ENCODE measurements around the gene ANTKMT. TPM values are rescaled to one million over a fixed set of nuclear protein-coding genes. Genes with fewer than 3 reads are reported as not detected.
A peak's percentile ranks its signal among the peaks of the same experiment; 100 is the strongest.

ANTKMT gene
- total and polyA plus RNA-seq, 7 experiments from 2014 or later: 11.9 to 26.8 (median 14.7) TPM

DNA sequence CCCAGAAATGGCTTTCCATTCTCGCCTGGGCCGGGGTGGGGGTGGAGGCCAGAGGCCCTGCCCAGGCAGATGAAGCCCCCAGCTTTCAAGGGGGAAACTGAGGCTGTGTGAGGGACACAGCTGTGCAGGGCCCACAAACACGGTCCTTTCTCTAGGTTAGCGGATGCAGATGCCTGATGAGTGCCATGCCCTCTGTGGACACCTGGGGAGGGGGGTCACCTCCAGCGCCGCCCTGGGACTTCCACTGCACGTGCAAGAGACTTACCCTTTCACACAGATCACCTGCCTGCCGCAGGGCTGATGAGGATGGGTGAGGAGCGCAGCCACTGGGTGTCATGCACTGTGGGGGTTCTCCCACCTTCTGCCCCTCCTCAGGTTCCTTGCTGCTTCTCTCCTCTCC is 2.6 kb upstream of the ANTKMT start:
- Histone ChIP-seq H3K27ac (ENCODE audit: low read depth, low read length) (no peak overlapping the region), H3K9me3 (ENCODE audit: control insufficient read depth in 2 of 3, low read length in 3 of 3) (no peaks in the 10 kb centered on the region), H3K4me1 (ENCODE audit: control insufficient read depth in 2 of 2, insufficient read depth in 2 of 2, low read length in 2 of 2) (peaks cover 17 to 25% of the 10 kb centered on the region in 2 donors), H3K36me3 (ENCODE audit: control insufficient read depth in 2 of 3, insufficient read depth in 3 of 3, low read length in 3 of 3) (no peaks in the 10 kb centered on the region), H3K27me3 (ENCODE audit: control insufficient read depth in 2 of 2, insufficient read depth in 2 of 2, low read length in 2 of 2) (no peaks in the 10 kb centered on the region), H3K4me3 (ENCODE audit: low read length) (no peak overlapping the region)
- POLR2A ChIA-PET: interaction anchor here (0.6 to 1.1 kb wide), 2 partner anchors 9 to 11 kb away, joined by 3 to 5 read pairs; partner anchors contain the start of gene HAGHL
- ATAC-seq (no peak), DNase-seq (no peak)
- H3K27me3 Mint-ChIP-seq: peaks cover 0 to 26% (median 0%) of the 10 kb centered on the region in 5 donors
- peaks cover 0 to 30% (median 17%) of the 10 kb centered on the region in 7 donors for H3K4me1 Mint-ChIP-seq
- CTCF ChIA-PET: no interaction called here
- peak overlapping the region in 4 of 10 donors; percentile 51 to 87 (median 65) for H3K4me3 Mint-ChIP-seq
- H3K36me3 Mint-ChIP-seq: no peaks in the 10 kb centered on the region
- H3K9me3 Mint-ChIP-seq: no peaks in the 10 kb centered on the region
- intact Hi-C loops (cut with micrococcal nuclease): loop anchor here in 1 of 2 donors (10.0 kb wide), 1 partner anchor 256 kb away; the partner anchor contains the start of gene LMF1
- no peak overlapping the region for H3K27ac Mint-ChIP-seq

DNA sequence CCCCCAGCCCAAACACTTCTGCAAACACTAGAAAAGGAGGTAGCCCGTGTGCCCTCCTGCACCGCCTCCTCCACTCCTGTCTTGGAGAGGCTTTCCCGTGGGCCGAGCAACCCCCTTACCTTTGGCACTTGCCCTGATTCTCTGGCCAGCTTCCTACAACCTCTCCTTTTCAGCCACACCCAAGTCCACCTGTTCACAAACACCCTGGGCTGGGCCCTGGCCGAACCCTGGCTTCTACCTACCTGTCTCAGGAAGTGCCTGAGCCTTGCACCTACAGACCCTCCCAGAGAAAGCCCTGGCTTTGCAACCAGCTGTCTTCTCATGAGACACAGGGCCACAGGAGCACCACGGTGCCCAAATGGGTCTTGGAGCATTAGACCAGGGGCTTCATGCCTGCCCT is 2.0 kb upstream of the ANTKMT start:
- no peaks in the 10 kb centered on the region for H3K36me3 ChIP-seq (ENCODE audit: control insufficient read depth in 2 of 3, insufficient read depth in 3 of 3, low read length in 3 of 3)
- Mint-ChIP-seq H3K27ac (peak overlapping the region in 4 of 9 donors; percentile 5 to 74 (median 58)), H3K4me1 (peaks cover 0 to 30% (median 17%) of the 10 kb centered on the region in 7 donors), H3K4me3 (peak overlapping the region in 9 of 10 donors; percentile 27 to 87 (median 51)), H3K27me3 (peaks cover 0 to 22% (median 0%) of the 10 kb centered on the region in 5 donors), H3K36me3 (no peaks in the 10 kb centered on the region), H3K9me3 (no peaks in the 10 kb centered on the region)
- H3K27me3 ChIP-seq (ENCODE audit: control insufficient read depth in 2 of 2, insufficient read depth in 2 of 2, low read length in 2 of 2): no peaks in the 10 kb centered on the region
- POLR2A ChIA-PET: interaction anchor here (1.1 to 1.7 kb wide), 2 partner anchors 9 to 23 kb away, joined by 5 to 11 read pairs; partner anchors contain the start of gene HAGHL
- no peak overlapping the region for H3K27ac ChIP-seq (ENCODE audit: low read depth, low read length)
- CTCF ChIA-PET: interaction anchor here (1.5 kb wide), 1 partner anchor 8 kb away, joined by 3 read pairs; no protein-coding TSS in a partner anchor
- H3K4me1 ChIP-seq (ENCODE audit: control insufficient read depth in 2 of 2, insufficient read depth in 2 of 2, low read length in 2 of 2): peaks cover 17 to 25% of the 10 kb centered on the region in 2 donors
- DNase-seq: no peak
- intact Hi-C loops (cut with micrococcal nuclease): loop anchor here in 1 of 2 donors (10.0 kb wide), 1 partner anchor 256 kb away; the partner anchor contains the start of gene LMF1
- no peak overlapping the region for H3K4me3 ChIP-seq (ENCODE audit: low read length)
- H3K9me3 ChIP-seq (ENCODE audit: control insufficient read depth in 2 of 3, low read length in 3 of 3): no peaks in the 10 kb centered on the region
- no peak for ATAC-seq

DNA sequence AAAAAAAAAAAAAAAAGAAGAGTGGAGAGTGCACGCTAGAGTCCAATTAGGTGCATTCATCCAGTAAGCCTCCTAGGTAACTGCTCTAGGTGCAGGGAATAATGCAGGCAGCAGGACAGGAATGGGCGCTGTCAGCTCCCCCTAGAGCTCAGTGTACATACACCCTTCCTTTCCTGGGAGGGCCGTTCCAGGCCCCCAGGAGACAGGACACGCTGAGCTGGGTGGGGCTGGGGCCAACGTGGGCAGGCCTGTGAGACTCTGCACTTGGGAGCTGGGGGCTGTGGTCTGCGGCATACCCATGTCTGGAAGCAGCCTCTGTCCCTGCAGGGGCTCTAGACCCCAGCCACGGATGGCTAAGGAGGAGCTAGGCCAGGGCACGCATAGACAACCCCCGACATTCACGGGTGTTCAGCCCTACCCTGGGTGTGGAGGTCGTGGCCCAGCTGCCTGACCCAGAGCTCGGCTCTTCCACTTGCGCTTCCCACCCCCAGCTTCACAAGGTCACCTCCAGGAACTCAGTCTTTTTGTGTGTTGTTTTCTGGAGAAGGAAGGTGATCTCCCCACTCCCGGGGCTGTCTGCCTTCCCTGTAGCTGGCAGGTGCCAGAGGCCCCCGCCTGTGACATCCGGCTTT is 1.0 kb upstream of the ANTKMT start:
- peak overlapping the region in 7 of 9 donors; percentile 33 to 67 (median 53) for H3K27ac Mint-ChIP-seq
- POLR2A ChIA-PET: interaction anchor here (0.6 to 2.2 kb wide), 11 partner anchors 9 to 1542 kb away, joined by 3 to 11 read pairs (median 3); partner anchors contain the start of genes CIAO3 and STUB1
- H3K4me1 Mint-ChIP-seq: peaks cover 0 to 30% (median 17%) of the 10 kb centered on the region in 7 donors
- H3K27me3 ChIP-seq (ENCODE audit: control insufficient read depth in 2 of 2, insufficient read depth in 2 of 2, low read length in 2 of 2): no peaks in the 10 kb centered on the region
- no peaks in the 10 kb centered on the region for H3K36me3 Mint-ChIP-seq
- H3K27ac ChIP-seq (ENCODE audit: low read depth, low read length): peak overlapping the region; percentile 60
- DNase-seq (no peak), ATAC-seq (no peak)
- H3K9me3 Mint-ChIP-seq: no peaks in the 10 kb centered on the region
- intact Hi-C loops (cut with micrococcal nuclease): loop anchor here in 1 of 2 donors (10.0 kb wide), 1 partner anchor 255 kb away; the partner anchor contains the start of gene LMF1
- CTCF ChIA-PET: interaction anchor here (0.6 to 1.5 kb wide), 4 partner anchors 9 to 65 kb away, joined by 3 to 4 read pairs (median 3); no protein-coding TSS in a partner anchor
- H3K4me1 ChIP-seq (ENCODE audit: control insufficient read depth in 2 of 2, insufficient read depth in 2 of 2, low read length in 2 of 2): peaks cover 17 to 25% of the 10 kb centered on the region in 2 donors
- peaks cover 0 to 18% (median 0%) of the 10 kb centered on the region in 5 donors for H3K27me3 Mint-ChIP-seq
- H3K36me3 ChIP-seq (ENCODE audit: control insufficient read depth in 2 of 3, insufficient read depth in 3 of 3, low read length in 3 of 3): no peaks in the 10 kb centered on the region
- H3K4me3 Mint-ChIP-seq: peak overlapping the region; percentile 72 to 92 (median 82)
- H3K9me3 ChIP-seq (ENCODE audit: control insufficient read depth in 2 of 3, low read length in 3 of 3): no peaks in the 10 kb centered on the region
- peak overlapping the region; percentile 62 for H3K4me3 ChIP-seq (ENCODE audit: low read length)

DNA sequence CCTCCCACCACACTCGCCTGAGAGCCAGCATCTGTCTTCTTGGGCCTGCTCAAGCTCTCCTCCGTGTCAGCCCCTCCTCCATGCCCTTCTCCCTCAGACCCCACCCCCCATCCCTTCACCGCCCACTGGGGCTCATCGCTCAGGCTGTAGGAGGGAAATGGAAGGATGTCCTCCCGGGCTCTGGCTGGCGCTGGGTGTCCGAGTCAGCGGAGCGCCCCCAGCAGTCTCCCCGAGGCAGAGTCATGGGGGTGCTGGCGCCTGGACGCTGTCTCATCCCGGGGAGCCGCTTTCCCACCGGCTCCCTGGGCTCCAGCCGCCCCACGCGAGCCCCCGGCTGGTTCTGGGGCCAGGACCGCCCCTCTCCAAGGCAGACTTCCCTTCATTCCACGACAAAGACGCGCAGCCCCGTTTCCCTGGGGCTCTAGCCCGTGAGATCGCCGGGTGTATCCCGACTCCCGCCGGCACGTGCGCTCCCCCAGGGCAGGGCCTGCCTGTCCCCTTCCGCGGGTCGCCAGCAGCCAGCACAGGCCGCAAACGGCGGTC is 428 bp upstream of the ANTKMT start:
- Mint-ChIP-seq H3K4me3 (peak overlapping the region; percentile 72 to 92 (median 82)), H3K36me3 (no peaks in the 10 kb centered on the region), H3K27ac (peak overlapping the region in 7 of 9 donors; percentile 33 to 67 (median 53)), H3K4me1 (peaks cover 0 to 30% (median 17%) of the 10 kb centered on the region in 7 donors), H3K27me3 (peaks cover 0 to 18% (median 0%) of the 10 kb centered on the region in 5 donors), H3K9me3 (no peaks in the 10 kb centered on the region)
- H3K4me3 ChIP-seq (ENCODE audit: low read length): peak overlapping the region; percentile 62
- H3K36me3 ChIP-seq (ENCODE audit: control insufficient read depth in 2 of 3, insufficient read depth in 3 of 3, low read length in 3 of 3): no peaks in the 10 kb centered on the region
- no peaks in the 10 kb centered on the region for H3K9me3 ChIP-seq (ENCODE audit: control insufficient read depth in 2 of 3, low read length in 3 of 3)
- ATAC-seq (peak; percentile 10), DNase-seq (peak in 2 of 9 donors; percentile 33 to 55)
- peak overlapping the region; percentile 60 for H3K27ac ChIP-seq (ENCODE audit: low read depth, low read length)
- H3K4me1 ChIP-seq (ENCODE audit: control insufficient read depth in 2 of 2, insufficient read depth in 2 of 2, low read length in 2 of 2): peaks cover 17 to 25% of the 10 kb centered on the region in 2 donors
- no peaks in the 10 kb centered on the region for H3K27me3 ChIP-seq (ENCODE audit: control insufficient read depth in 2 of 2, insufficient read depth in 2 of 2, low read length in 2 of 2)
- intact Hi-C loops (cut with micrococcal nuclease): no loop called here
- ChIA-PET POLR2A (interaction anchor here (0.6 to 2.2 kb wide), 13 partner anchors 10 to 40 kb away, joined by 3 to 11 read pairs (median 3); partner anchors contain the start of genes CIAO3, STUB1 and WDR24), CTCF (interaction anchor here (0.6 to 1.5 kb wide), 5 partner anchors 8 to 65 kb away, joined by 3 to 4 read pairs (median 3); no protein-coding TSS in a partner anchor)

DNA sequence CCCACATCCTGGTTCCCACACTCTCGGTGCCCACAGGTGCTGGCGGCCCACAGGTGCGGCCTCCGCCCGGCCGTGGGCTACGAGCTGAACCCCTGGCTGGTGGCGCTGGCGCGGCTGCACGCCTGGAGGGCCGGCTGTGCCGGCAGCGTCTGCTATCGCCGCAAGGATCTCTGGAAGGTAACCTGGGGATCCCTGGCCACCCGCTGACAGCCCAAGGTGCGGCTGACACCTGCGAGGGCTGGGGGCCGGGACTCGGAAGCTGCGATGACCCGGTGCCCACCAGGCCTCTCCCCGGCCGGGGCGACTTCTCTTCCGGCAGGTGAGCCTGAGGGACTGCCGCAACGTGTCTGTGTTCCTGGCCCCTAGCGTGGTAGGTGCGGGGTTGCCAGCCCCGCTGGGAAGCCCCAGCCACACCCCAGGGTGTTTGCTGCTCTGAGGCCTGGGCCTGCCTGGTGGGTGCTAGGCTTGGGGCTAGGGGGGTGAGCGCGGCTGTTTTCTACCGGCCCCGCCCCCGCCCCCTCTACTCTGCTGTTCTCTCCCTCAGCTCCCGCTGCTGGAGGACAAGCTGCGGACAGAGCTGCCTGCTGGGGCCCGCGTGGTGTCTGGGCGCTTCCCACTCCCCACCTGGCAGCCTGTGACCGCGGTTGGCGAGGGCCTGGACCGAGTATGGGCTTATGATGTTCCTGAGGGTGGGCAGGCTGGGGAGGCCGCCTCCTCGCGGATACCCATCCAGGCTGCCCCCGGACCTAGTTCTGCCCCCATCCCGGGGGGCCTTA is 1.0 kb downstream of the ANTKMT start:
- H3K4me1 ChIP-seq (ENCODE audit: control insufficient read depth in 2 of 2, insufficient read depth in 2 of 2, low read length in 2 of 2): peaks cover 23 to 25% of the 10 kb centered on the region in 2 donors
- H3K9me3 Mint-ChIP-seq: no peaks in the 10 kb centered on the region
- H3K36me3 Mint-ChIP-seq: no peaks in the 10 kb centered on the region
- intact Hi-C loops (cut with micrococcal nuclease): no loop called here
- peak overlapping the region; percentile 39 to 87 (median 61) for H3K4me3 Mint-ChIP-seq
- H3K27ac Mint-ChIP-seq: peak overlapping the region in 1 of 9 donors; percentile 55
- H3K27ac ChIP-seq (ENCODE audit: low read depth, low read length): peak overlapping the region; percentile 60
- H3K4me3 ChIP-seq (ENCODE audit: low read length): peak overlapping the region; percentile 24
- ChIA-PET CTCF (interaction anchor here (0.8 to 1.5 kb wide), 2 partner anchors 9 to 11 kb away, joined by 5 to 7 read pairs; no protein-coding TSS in a partner anchor), POLR2A (interaction anchor here (0.9 to 3.1 kb wide), 4 partner anchors 9 to 32 kb away, joined by 3 to 11 read pairs (median 10); partner anchors contain the start of genes CIAO3 and WDR24)
- DNase-seq (peak in 2 of 9 donors; percentile 37 to 40), ATAC-seq (no peak)
- H3K27me3 ChIP-seq (ENCODE audit: control insufficient read depth in 2 of 2, insufficient read depth in 2 of 2, low read length in 2 of 2): no peaks in the 10 kb centered on the region
- no peaks in the 10 kb centered on the region for H3K9me3 ChIP-seq (ENCODE audit: control insufficient read depth in 2 of 3, low read length in 3 of 3)
- H3K36me3 ChIP-seq (ENCODE audit: control insufficient read depth in 2 of 3, insufficient read depth in 3 of 3, low read length in 3 of 3): no peaks in the 10 kb centered on the region
- peaks cover 0 to 16% (median 0%) of the 10 kb centered on the region in 5 donors for H3K27me3 Mint-ChIP-seq
- H3K4me1 Mint-ChIP-seq: peaks cover 0 to 26% (median 17%) of the 10 kb centered on the region in 7 donors

All from naive thymus-derived CD4-positive, alpha-beta T cell (primary cell).